ENCODE results near the gene NBPF12.
"Not testable (repeated sequence)": the region's sequence is repeated elsewhere in the genome, so short reads cannot be mapped to it uniquely, and the experiment has no call there.

NBPF12 gene

DNA sequence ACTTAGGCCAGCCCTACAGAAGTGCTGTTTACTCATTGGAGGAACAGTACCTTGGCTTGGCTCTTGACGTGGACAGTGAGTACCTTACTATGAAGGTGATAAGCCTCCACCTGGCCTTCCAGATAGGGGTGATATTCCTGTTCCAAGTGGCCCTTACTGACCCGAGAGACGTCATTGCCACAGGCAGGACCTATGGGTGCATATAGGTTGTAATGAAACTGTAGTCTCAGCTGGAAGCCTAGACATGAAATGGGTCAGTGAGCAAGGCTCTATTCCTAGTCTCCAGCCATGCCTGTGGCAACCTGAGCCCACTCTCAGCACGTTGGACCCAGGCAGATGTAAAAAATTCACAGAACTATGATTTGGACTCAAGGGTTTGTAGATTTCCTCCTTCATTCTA is 48.3 kb downstream of the NBPF12 start:
- DNase-seq (ENCODE audit: low read depth), result not testable (repeated sequence)

GRCh38 chr1:146987502-146987901 is 49.4 kb downstream of the NBPF12 start:
- DNase-seq (ENCODE audit: low read depth), result not testable (repeated sequence)

- not testable (repeated sequence) for DNase-seq (ENCODE audit: low read depth)
Observed at GRCh38 chr1:146989455-146989854, 51.3 kb downstream of the NBPF12 start.

DNA sequence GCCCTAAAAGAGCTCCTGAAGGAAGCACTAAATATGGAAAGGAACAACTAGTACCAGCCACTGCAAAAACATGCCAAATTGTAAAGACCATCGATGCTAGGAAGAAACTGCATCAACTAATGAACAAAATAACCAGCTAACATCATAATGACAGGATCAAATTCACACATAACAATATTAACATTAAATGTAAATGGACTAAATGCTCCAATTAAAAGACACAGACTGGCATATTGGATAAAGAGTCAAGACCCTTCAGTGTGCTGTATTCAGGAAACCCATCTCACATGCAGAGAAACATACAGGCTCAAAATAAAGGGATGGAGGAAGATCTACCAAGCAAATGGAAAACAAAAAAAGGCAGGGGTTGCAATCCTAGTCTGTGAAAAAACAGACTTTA is 70.4 kb downstream of the NBPF12 start:
- DNase-seq (ENCODE audit: low read depth), result not testable (repeated sequence)

- not testable (repeated sequence) for DNase-seq (ENCODE audit: low read depth)
Observed at GRCh38 chr1:147026975-147027374, 88.9 kb downstream of the NBPF12 start.

- DNase-seq (ENCODE audit: low read depth), result not testable (repeated sequence)
Observed at GRCh38 chr1:147030066-147030653, 92.0 kb downstream of the NBPF12 start.

DNA sequence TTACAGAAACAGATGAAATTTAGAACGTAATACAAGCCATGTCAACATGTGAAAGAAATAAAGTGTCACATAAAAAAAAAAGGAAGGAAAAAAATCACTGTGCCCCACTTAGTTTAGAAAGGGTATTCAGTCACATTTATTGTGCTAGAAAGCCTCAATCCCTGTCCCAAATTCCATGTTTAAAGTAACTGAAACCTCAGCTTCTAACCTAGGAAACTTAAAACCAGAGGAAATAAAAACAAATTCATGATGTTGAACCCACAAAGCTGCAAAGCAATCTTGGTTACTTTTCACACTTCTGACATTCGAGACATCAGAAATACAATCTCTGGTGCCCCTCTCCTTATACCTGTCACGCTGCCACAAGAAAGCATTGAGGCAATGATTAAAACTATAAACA is 101.8 kb downstream of the NBPF12 start:
- DNase-seq (ENCODE audit: low read depth), result no peak

DNA sequence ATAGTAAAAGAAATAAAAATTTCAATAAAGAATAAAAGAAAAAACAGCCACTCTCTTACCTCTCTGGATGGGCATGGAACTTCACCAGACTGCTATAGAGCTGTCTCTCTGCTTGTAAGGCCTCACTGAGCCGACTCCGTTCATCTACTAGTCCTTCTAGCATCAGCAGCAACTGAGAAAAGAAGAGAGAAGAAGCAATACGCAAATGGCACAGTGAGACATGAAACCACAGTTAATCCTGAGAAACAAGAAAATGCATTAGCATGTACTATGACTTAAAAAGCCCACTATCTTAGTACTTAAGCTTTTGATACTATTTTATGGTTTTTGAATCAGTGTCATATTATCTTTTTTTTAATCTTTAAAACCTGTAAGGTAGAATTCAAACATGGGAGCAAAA is 104.8 kb downstream of the NBPF12 start:
- not testable (repeated sequence) for DNase-seq (ENCODE audit: low read depth)

- DNase-seq (ENCODE audit: low read depth), result not testable (repeated sequence)
Observed at GRCh38 chr1:147044511-147044910, 106.4 kb downstream of the NBPF12 start.

Measured in T follicular helper cell (primary cell).